ENCODE data around the gene TUBB2A.
"Not testable (repeated sequence)": the region's sequence is repeated elsewhere in the genome, so short reads cannot be mapped to it uniquely, and the experiment has no call there.

GRCh38 chr6:3168046-3168445 lies 10.7 kb upstream of the TUBB2A start:
- not testable (repeated sequence) for TF ChIP-seq POLR2AphosphoS5, CTCF, POLR2A (IDR thresholded peaks at IDR 0.05)

Measured in prostate gland (tissue), 2 donors.